A549 (cell line): Measurements from ENCODE around the gene SCAMP3.

Source experiments
- BHLHE40 ChIP-seq: IDR thresholded peaks from 2 replicates; pipeline ENCODE4 v1.6.1; 2012; ENCODE audit warnings: low read depth, low read length, inconsistent platforms
- JUN ChIP-seq, 2 experiments: fragments of >200 bp; sonication (Bioruptor Twin); formaldehyde crosslinking; IDR thresholded peaks; 2 replicates in 1 of 2; 3 replicates in 1 of 2; pipeline ENCODE4 v1.6.1; 2016 to 2017
- MAFK ChIP-seq: fragments of 450-650 bp; IDR thresholded peaks from 2 replicates; pipeline ENCODE4 v1.6.1; 2014; ENCODE audit not compliant: partially characterized antibody
- NR3C1 ChIP-seq: fragments of >200 bp; sonication (Bioruptor Twin); formaldehyde crosslinking; IDR thresholded peaks from 3 replicates; pipeline ENCODE4 v1.6.1; 2017
- POLR2A ChIP-seq: IDR thresholded peaks from 2 replicates; pipeline ENCODE4 v1.6.1; 2012; ENCODE audit warnings: mild to moderate bottlenecking, low read length
- RAD21 ChIP-seq, 2 experiments: fragments of >200 bp in 1 of 2; sonication (Bioruptor Twin) in 1 of 2; formaldehyde crosslinking in 1 of 2; IDR thresholded peaks in 1 of 2; conservative IDR thresholded peaks in 1 of 2; 2 replicates in 1 of 2; 3 replicates in 1 of 2; pipeline ENCODE4 v1.6.1; 2012 to 2018; ENCODE audit warnings: inconsistent platforms in 1 of 2
- ZFP36 ChIP-seq: fragments of 450-650 bp; IDR thresholded peaks from 2 replicates; pipeline ENCODE4 v1.6.1; 2014; ENCODE audit warnings: borderline replicate concordance; ENCODE audit not compliant: partially characterized antibody
- TF ChIP-seq, protein P1 (sequence below): fragments of >200 bp; sonication (Bioruptor Twin); formaldehyde crosslinking; IDR thresholded peaks from 3 replicates; pipeline ENCODE4 v1.5.1; 2016
- TF ChIP-seq, protein P2 (sequence below): IDR thresholded peaks from 2 replicates; pipeline ENCODE4 v1.6.1; 2012; ENCODE audit warnings: low read depth, borderline replicate concordance

DNA sequence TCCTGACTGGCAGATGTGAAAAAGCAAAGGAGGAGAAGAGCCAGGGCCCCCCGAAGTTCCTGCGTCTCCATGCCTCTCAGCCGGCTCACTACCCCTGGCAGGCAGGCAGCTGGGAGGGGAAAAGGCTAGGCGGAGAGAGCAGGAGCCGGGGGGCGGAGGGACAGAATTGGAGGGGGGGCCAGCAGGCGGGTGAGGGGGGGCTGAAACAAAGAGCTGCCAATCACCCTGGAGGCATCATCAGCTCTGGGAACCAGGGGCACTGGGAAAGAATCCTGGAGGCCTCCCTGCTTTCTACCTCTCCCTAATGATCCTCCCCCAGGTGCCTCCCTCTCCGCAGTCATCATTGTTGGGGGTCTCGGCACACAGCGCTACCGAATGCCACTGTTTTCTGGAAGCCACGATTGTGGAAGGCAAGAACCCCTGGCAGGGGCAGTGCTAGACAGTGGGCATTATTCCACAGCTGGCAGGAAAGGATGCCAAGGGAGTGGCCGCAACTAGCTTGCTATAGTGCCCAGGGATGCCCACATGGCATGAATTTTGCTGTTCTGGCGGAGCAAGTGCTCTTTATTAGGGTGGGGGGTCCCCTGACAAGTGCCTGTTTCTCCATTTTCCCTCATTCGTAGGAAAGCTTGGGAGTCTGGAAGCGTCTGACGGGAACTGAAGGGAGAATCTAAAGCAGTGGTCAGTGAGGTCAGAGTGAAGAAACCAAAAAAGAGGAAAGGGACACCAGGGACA lies 54.2 kb downstream of the SCAMP3 start, which contains the start of gene THBS3:
- TF ChIP-seq MAFK (no peak), POLR2A (no peak), NR3C1 (no peak), JUN (IDR thresholded peaks at IDR 0.05) (no peak; a peak in 1 of 5 replicates), ZFP36 (no peak), RAD21 (conservative IDR thresholded peaks at IDR 0.05 in 1 of 2, IDR thresholded peaks at IDR 0.05 in 1 of 2) (no peak), BHLHE40 (no peak)
- TF ChIP-seq, protein P1, sequence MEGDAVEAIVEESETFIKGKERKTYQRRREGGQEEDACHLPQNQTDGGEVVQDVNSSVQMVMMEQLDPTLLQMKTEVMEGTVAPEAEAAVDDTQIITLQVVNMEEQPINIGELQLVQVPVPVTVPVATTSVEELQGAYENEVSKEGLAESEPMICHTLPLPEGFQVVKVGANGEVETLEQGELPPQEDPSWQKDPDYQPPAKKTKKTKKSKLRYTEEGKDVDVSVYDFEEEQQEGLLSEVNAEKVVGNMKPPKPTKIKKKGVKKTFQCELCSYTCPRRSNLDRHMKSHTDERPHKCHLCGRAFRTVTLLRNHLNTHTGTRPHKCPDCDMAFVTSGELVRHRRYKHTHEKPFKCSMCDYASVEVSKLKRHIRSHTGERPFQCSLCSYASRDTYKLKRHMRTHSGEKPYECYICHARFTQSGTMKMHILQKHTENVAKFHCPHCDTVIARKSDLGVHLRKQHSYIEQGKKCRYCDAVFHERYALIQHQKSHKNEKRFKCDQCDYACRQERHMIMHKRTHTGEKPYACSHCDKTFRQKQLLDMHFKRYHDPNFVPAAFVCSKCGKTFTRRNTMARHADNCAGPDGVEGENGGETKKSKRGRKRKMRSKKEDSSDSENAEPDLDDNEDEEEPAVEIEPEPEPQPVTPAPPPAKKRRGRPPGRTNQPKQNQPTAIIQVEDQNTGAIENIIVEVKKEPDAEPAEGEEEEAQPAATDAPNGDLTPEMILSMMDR, result no peak
- TF ChIP-seq, protein P2, sequence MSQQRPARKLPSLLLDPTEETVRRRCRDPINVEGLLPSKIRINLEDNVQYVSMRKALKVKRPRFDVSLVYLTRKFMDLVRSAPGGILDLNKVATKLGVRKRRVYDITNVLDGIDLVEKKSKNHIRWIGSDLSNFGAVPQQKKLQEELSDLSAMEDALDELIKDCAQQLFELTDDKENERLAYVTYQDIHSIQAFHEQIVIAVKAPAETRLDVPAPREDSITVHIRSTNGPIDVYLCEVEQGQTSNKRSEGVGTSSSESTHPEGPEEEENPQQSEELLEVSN, result no peak
